HEK293T (cell line): Measurements from ENCODE around the gene MPPED1.

Source experiments
- CTCF ChIA-PET: fragments of 350-600 bp; formaldehyde crosslinking; extraction: SDS; loops from one replicate; lab custom pipeline; 2021; ENCODE audit warnings: antibody characterized with exemption, inconsistent platforms; lab: Yijun Ruan, JAX
- POLR2A ChIA-PET: fragments of 350-600 bp; formaldehyde crosslinking; extraction: SDS; loops from one replicate; lab custom pipeline; 2020; ENCODE audit warnings: antibody characterized with exemption, inconsistent platforms; lab: Yijun Ruan, JAX
- DNase-seq: peaks from one replicate; pipeline ENCODE4 v3.0.0; 2012; ENCODE audit warnings: mixed read lengths; ENCODE audit errors: extremely low spot score
- ARNT ChIP-seq: fragments of 450-650 bp; IDR thresholded peaks from 2 replicates; pipeline ENCODE4 v1.6.1; 2017; ENCODE audit warnings: mild to moderate bottlenecking
- BHLHE40 ChIP-seq: fragments of 450-650 bp; IDR thresholded peaks from 2 replicates; pipeline ENCODE4 v1.6.1; 2016; ENCODE audit warnings: mild to moderate bottlenecking, moderate library complexity, borderline replicate concordance
- CTBP1 ChIP-seq: fragments of 450-650 bp; IDR thresholded peaks from 2 replicates; pipeline ENCODE4 v1.6.1; 2016; ENCODE audit warnings: borderline replicate concordance
- ELF4 ChIP-seq: fragments of 450-650 bp; IDR thresholded peaks from 2 replicates; pipeline ENCODE4 v1.6.1; 2017; ENCODE audit warnings: antibody characterized with exemption
- FOXA1 ChIP-seq: fragments of 450-650 bp; IDR thresholded peaks from 2 replicates; pipeline ENCODE4 v1.6.1; 2016; ENCODE audit warnings: mild to moderate bottlenecking
- FOXK2 ChIP-seq: fragments of 450-650 bp; IDR thresholded peaks from 2 replicates; pipeline ENCODE4 v1.6.1; 2016; ENCODE audit warnings: mild to moderate bottlenecking
- FOXM1 ChIP-seq: fragments of 450-650 bp; IDR thresholded peaks from 2 replicates; pipeline ENCODE4 v1.6.1; 2017; ENCODE audit warnings: mild to moderate bottlenecking, borderline replicate concordance
- HDGF ChIP-seq: fragments of 450-650 bp; IDR thresholded peaks from 2 replicates; pipeline ENCODE4 v1.6.1; 2017; ENCODE audit warnings: antibody characterized with exemption, borderline replicate concordance
- L3MBTL2 ChIP-seq: fragments of 450-650 bp; conservative IDR thresholded peaks from 2 replicates; pipeline ENCODE4 v1.6.1; 2016; ENCODE audit warnings: mild to moderate bottlenecking
- LEF1 ChIP-seq: fragments of 450-650 bp; IDR thresholded peaks from 2 replicates; pipeline ENCODE4 v1.6.1; 2017; ENCODE audit warnings: mild to moderate bottlenecking, borderline replicate concordance
- NFRKB ChIP-seq: fragments of 450-650 bp; IDR thresholded peaks from 2 replicates; pipeline ENCODE4 v1.6.1; 2016; ENCODE audit warnings: mild to moderate bottlenecking, moderate library complexity
- PKNOX1 ChIP-seq: fragments of 450-650 bp; IDR thresholded peaks from 2 replicates; pipeline ENCODE4 v1.6.1; 2016
- SP1 ChIP-seq: fragments of 450-650 bp; IDR thresholded peaks from 2 replicates; pipeline ENCODE4 v1.6.1; 2017
- SUZ12 ChIP-seq: fragments of 450-650 bp; IDR thresholded peaks from 2 replicates; pipeline ENCODE4 v1.6.1; 2016; ENCODE audit warnings: mild to moderate bottlenecking
- TARDBP ChIP-seq: fragments of 450-650 bp; IDR thresholded peaks from 2 replicates; pipeline ENCODE4 v1.6.1; 2016
- ZNF384 ChIP-seq: fragments of 450-650 bp; IDR thresholded peaks from 2 replicates; pipeline ENCODE4 v1.6.1; 2016

MPPED1 gene

GRCh38 chr22:43429426-43429825, 17.6 kb downstream of the MPPED1 start:
- ChIA-PET CTCF (interaction anchor here (0.6 kb wide), 1 partner anchor 155 kb away, joined by 3 read pairs; no protein-coding TSS in a partner anchor), POLR2A (no interaction called here)
- no peak for DNase-seq
- TF ChIP-seq ELF4 (no peak), PKNOX1 (no peak), SP1 (no peak), NFRKB (no peak), ARNT (no peak), TARDBP (no peak), CTBP1 (no peak), BHLHE40 (no peak), SUZ12 (no peak), FOXM1 (no peak), ZNF384 (no peak), HDGF (no peak), LEF1 (no peak)

GRCh38 chr22:43431808-43432554, 20.2 kb downstream of the MPPED1 start:
- TF ChIP-seq SP1 (no peak), FOXM1 (no peak), TARDBP (no peak), ZNF384 (no peak), L3MBTL2 (no peak), SUZ12 (no peak), FOXK2 (no peak), ARNT (no peak), FOXA1 (no peak), NFRKB (no peak)
- DNase-seq: no peak
- ChIA-PET CTCF (no interaction called here), POLR2A (interaction anchor here (0.6 kb wide), 1 partner anchor 315 kb away, joined by 6 read pairs; no protein-coding TSS in a partner anchor)

DNA sequence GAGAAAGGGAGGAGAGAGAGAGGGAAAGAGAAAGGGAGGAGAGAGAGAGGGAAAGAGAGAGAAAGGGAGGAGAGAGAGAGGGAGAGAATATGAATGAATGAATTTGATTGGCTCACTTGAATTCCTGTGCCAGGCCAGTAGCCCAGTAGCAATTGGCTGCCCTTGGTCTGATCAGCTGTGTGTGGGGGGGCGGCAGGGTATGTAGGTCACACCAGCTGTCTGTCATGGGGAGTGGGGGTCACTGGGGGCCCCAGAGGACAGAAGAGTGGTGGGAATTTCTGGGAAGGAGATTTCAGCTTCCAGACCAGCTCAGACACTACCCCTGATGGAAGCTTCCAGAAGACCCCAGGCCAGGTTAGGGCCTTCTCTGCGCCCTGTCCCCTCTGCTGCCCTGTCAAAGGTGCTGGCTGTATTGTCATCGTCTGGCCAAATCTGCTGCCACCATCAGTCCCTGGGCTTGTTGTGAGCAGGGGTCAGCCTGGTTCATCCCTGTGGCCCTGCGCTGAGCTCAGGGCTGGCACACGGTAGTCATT, 21.1 kb downstream of the MPPED1 start:
- CTCF ChIA-PET: no interaction called here
- POLR2A ChIA-PET: no interaction called here
- no peak for DNase-seq
- TF ChIP-seq TARDBP: no peak
- no peak for TF ChIP-seq SUZ12
- no peak for TF ChIP-seq SP1
- TF ChIP-seq PKNOX1: no peak
- no peak for TF ChIP-seq LEF1
- TF ChIP-seq NFRKB: no peak
- no peak for TF ChIP-seq FOXM1
- no peak for TF ChIP-seq L3MBTL2
- TF ChIP-seq BHLHE40: no peak
- no peak for TF ChIP-seq ELF4
- no peak for TF ChIP-seq HDGF
- no peak for TF ChIP-seq FOXK2

GRCh38 chr22:43433451-43434274, 21.8 kb downstream of the MPPED1 start:
- CTCF ChIA-PET: no interaction called here
- POLR2A ChIA-PET: no interaction called here
- DNase-seq: no peak
- TF ChIP-seq ARNT (no peak), L3MBTL2 (no peak), SP1 (no peak), LEF1 (no peak), HDGF (no peak), FOXA1 (no peak), FOXM1 (no peak), CTBP1 (no peak), BHLHE40 (no peak), SUZ12 (no peak), TARDBP (no peak), PKNOX1 (no peak), ZNF384 (no peak), NFRKB (no peak), FOXK2 (no peak)

DNA sequence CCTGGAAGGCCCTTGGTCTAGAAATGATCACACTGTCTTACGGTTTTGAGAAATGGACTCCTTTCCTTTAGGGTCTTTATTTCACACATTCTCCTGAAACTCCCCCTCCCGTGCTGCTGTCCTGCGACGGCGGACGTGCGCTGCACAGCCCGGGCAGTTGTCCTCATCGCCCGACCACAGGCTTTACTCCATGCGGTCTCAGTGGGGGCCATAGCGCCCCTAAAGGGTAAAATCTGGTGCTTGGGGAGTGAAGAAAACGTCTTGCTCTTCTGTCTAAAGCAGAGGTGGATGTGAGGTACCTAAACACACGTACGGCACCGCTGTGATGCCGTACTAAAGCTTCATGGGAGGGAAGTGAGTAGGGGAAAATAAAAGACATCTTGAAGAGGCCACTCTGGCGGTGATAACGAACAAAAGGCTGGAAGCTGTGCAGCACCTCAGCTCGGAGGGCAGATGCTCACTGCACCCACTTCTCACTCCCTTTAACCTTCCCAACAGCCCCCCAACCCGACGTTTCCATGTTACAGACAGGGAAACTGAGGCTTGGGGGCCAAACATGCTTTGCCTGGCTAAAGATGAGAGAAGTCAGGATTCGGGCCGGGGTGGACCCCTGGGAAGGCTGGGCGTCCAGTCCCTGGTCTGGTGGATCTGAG, 22.6 kb downstream of the MPPED1 start:
- no peak for TF ChIP-seq FOXK2
- no peak for TF ChIP-seq ARNT
- no peak for TF ChIP-seq L3MBTL2
- TF ChIP-seq BHLHE40: no peak
- no peak for TF ChIP-seq SP1
- no peak for TF ChIP-seq NFRKB
- TF ChIP-seq ZNF384: no peak
- no peak for TF ChIP-seq ELF4
- TF ChIP-seq TARDBP: no peak
- TF ChIP-seq LEF1: no peak
- TF ChIP-seq HDGF: no peak
- TF ChIP-seq FOXA1: no peak
- no peak for TF ChIP-seq PKNOX1
- TF ChIP-seq CTBP1: no peak
- TF ChIP-seq SUZ12: no peak
- no peak for TF ChIP-seq FOXM1
- ChIA-PET CTCF (interaction anchor here (0.6 kb wide), 1 partner anchor 203 kb away, joined by 3 read pairs; no protein-coding TSS in a partner anchor), POLR2A (no interaction called here)
- no peak for DNase-seq
